Measurements from ENCODE around the gene FXYD4.

- TF ChIP-seq EZH2 (IDR thresholded peaks at IDR 0.05) (no peak), POLR2AphosphoS5 (IDR thresholded peaks at IDR 0.05; ENCODE audit: borderline replicate concordance, low read depth, low read length) (no peak)
These were observed 35.4 kb upstream of the FXYD4 start for GRCh38 chr10:43336061-43336460.
